H9 (cell line): ENCODE results near the gene OGG1. TPM values are rescaled to one million over a fixed set of nuclear protein-coding genes. Genes with fewer than 3 reads are reported as not detected.

ENCODE experiments used
- DNase-seq: peaks from one replicate; pipeline ENCODE4 v3.0.0-alpha.2; 2017
- H2AFZ ChIP-seq: one replicate; pipeline ENCODE4 v1.6.1; 2013; ENCODE audit warnings: mild to moderate bottlenecking, low read length, control low read depth, moderate library complexity
- H2AK5ac ChIP-seq: 2 replicates; pipeline ENCODE4 v1.6.1; 2013; ENCODE audit warnings: low read length, control low read depth, mixed read lengths; ENCODE audit not compliant: insufficient read length
- H2BK120ac ChIP-seq: one replicate; pipeline ENCODE4 v1.6.1; 2013; ENCODE audit warnings: low read depth, mild to moderate bottlenecking, low read length, control low read depth, inconsistent platforms; ENCODE audit not compliant: poor library complexity, severe bottlenecking
- H2BK12ac ChIP-seq: 2 replicates; pipeline ENCODE4 v1.6.1; 2013; ENCODE audit warnings: low read length, control low read depth, mixed read lengths, low read depth; ENCODE audit not compliant: insufficient read length
- H2BK15ac ChIP-seq: 2 replicates; pipeline ENCODE4 v1.6.1; 2013; ENCODE audit warnings: low read depth, low read length, control low read depth
- H2BK20ac ChIP-seq: one replicate; pipeline ENCODE4 v1.6.1; 2013; ENCODE audit warnings: low read depth, mild to moderate bottlenecking, low read length, control low read depth, inconsistent platforms; ENCODE audit not compliant: poor library complexity, severe bottlenecking
- H2BK5ac ChIP-seq: 2 replicates; pipeline ENCODE4 v1.6.1; 2013; ENCODE audit warnings: low read length, control low read depth, mixed read lengths; ENCODE audit not compliant: insufficient read length
- H3K14ac ChIP-seq: 2 replicates; pipeline ENCODE4 v1.6.1; 2013; ENCODE audit warnings: low read length, control low read depth; ENCODE audit not compliant: insufficient read depth
- H3K18ac ChIP-seq: 2 replicates; pipeline ENCODE4 v1.6.1; 2013; ENCODE audit warnings: low read depth, mild to moderate bottlenecking, mixed read lengths, low read length, control low read depth; ENCODE audit not compliant: insufficient read length
- H3K23ac ChIP-seq: 2 replicates; pipeline ENCODE4 v1.6.1; 2013; ENCODE audit warnings: low read length, control low read depth, mixed read lengths, low read depth; ENCODE audit not compliant: insufficient read length
- H3K23me2 ChIP-seq: 2 replicates; pipeline ENCODE4 v1.6.1; 2013; ENCODE audit warnings: low read depth, mild to moderate bottlenecking, mixed read lengths, low read length, control low read depth; ENCODE audit not compliant: insufficient read length, poor library complexity, severe bottlenecking
- H3K27ac ChIP-seq: 2 replicates; pipeline ENCODE4 v1.5.1; 2013; ENCODE audit warnings: low read length, control low read depth, mixed read lengths, low read depth; ENCODE audit not compliant: insufficient read length
- H3K27me3 ChIP-seq: 2 replicates; pipeline ENCODE4 v1.6.1; 2013; ENCODE audit warnings: low read length, control low read depth, inconsistent platforms; ENCODE audit not compliant: insufficient read depth
- H3K4ac ChIP-seq: 2 replicates; pipeline ENCODE4 v1.6.1; 2013; ENCODE audit warnings: low read depth, mild to moderate bottlenecking, control low read depth, inconsistent platforms, low read length, moderate library complexity
- H3K4me1 ChIP-seq: 2 replicates; pipeline ENCODE4 v1.6.1; 2013; ENCODE audit warnings: low read length, control low read depth, inconsistent platforms; ENCODE audit not compliant: insufficient read depth
- H3K4me2 ChIP-seq: 2 replicates; pipeline ENCODE4 v1.6.1; 2013; ENCODE audit warnings: low read length, control low read depth, mixed read lengths; ENCODE audit not compliant: insufficient read length, insufficient read depth
- H3K56ac ChIP-seq: 2 replicates; pipeline ENCODE4 v1.6.1; 2013; ENCODE audit warnings: low read depth, mild to moderate bottlenecking, mixed read lengths, low read length, control low read depth; ENCODE audit not compliant: insufficient read length
- H3K79me1 ChIP-seq: 2 replicates; pipeline ENCODE4 v1.6.1; 2013; ENCODE audit warnings: low read depth, mild to moderate bottlenecking, moderate library complexity, low read length, control low read depth, inconsistent platforms; ENCODE audit not compliant: insufficient read depth, poor library complexity, severe bottlenecking
- H3K79me2 ChIP-seq: 2 replicates; pipeline ENCODE4 v1.6.1; 2013; ENCODE audit warnings: low read length, control low read depth, inconsistent platforms; ENCODE audit not compliant: insufficient read depth
- H3K9ac ChIP-seq: 2 replicates; pipeline ENCODE4 v1.6.1; 2013; ENCODE audit warnings: low read length, control low read depth, mixed read lengths; ENCODE audit not compliant: insufficient read length; ENCODE audit errors: extremely low read depth
- H3K9me3 ChIP-seq: one replicate; pipeline ENCODE4 v1.6.1; 2013; ENCODE audit warnings: low read depth, low read length, inconsistent platforms; ENCODE audit not compliant: control insufficient read depth
- H3T11ph ChIP-seq: one replicate; pipeline ENCODE4 v1.6.1; 2013; ENCODE audit warnings: mild to moderate bottlenecking, low read length, control low read depth, inconsistent platforms
- H4K20me1 ChIP-seq: one replicate; pipeline ENCODE4 v1.6.1; 2013; ENCODE audit not compliant: control insufficient read depth, insufficient read length, insufficient read depth
- H4K5ac ChIP-seq: 2 replicates; pipeline ENCODE4 v1.6.1; 2013; ENCODE audit warnings: low read depth, mild to moderate bottlenecking, mixed read lengths, low read length, control low read depth; ENCODE audit not compliant: insufficient read length
- H4K8ac ChIP-seq: replicated peaks from 2 replicates; pipeline ENCODE4 v1.6.1; 2013; ENCODE audit warnings: low read length, control low read depth, mixed read lengths, low read depth; ENCODE audit not compliant: insufficient read length
- H4K91ac ChIP-seq: 2 replicates; pipeline ENCODE4 v1.6.1; 2013; ENCODE audit warnings: low read depth, mild to moderate bottlenecking, moderate library complexity, mixed read lengths, low read length, control low read depth; ENCODE audit not compliant: insufficient read length
- H3K27ac Mint-ChIP-seq, 3 experiments: 2 replicates in 2 of 3; 3 replicates in 1 of 3; pipeline ENCODE4 v1.8.0; 2020 to 2021; ENCODE audit warnings: mixed read lengths in 3 of 3, mild to moderate bottlenecking in 1 of 3, moderate library complexity in 1 of 3
- H3K27me3 Mint-ChIP-seq: 2 replicates; pipeline ENCODE4 v1.8.0; 2021; ENCODE audit warnings: low read depth, mild to moderate bottlenecking, moderate library complexity, mixed read lengths
- H3K36me3 Mint-ChIP-seq, 3 experiments: 2 replicates in 2 of 3; 3 replicates in 1 of 3; pipeline ENCODE4 v1.8.0; 2020 to 2021; ENCODE audit warnings: low read depth in 3 of 3, mixed read lengths in 3 of 3; ENCODE audit not compliant: insufficient read depth in 1 of 3
- H3K4me1 Mint-ChIP-seq, 2 experiments: 2 replicates each; pipeline ENCODE4 v1.8.0; 2020; ENCODE audit warnings: mixed read lengths in 2 of 2
- H3K4me3 Mint-ChIP-seq, 2 experiments: 2 replicates in 1 of 2; 3 replicates in 1 of 2; pipeline ENCODE4 v1.8.0; 2020 to 2021; ENCODE audit warnings: mild to moderate bottlenecking in 2 of 2, mixed read lengths in 2 of 2, moderate library complexity in 1 of 2
- H3K9me3 Mint-ChIP-seq, 2 experiments: 2 replicates in 1 of 2; 3 replicates in 1 of 2; pipeline ENCODE4 v1.8.0; 2020; ENCODE audit warnings: mild to moderate bottlenecking in 2 of 2, mixed read lengths in 2 of 2, moderate library complexity in 1 of 2
- WGBS: extraction: QIAGEN DNeasy Blood & Tissue Kit; methylation state at CpG from one replicate; pipeline ENCODE4 v1.1.7; 2013; ENCODE audit warnings: missing lambda C conversion rate, low lambda C conversion rate, mixed read lengths; ENCODE audit not compliant: insufficient read length; ENCODE audit errors: extremely low coverage; 5-methylcytosine and 5-hydroxymethylcytosine counted together
- total RNA-seq: library from RNA; stranded (reverse); gene quantifications from 2 replicates; pipeline ENCODE4 v1.2.1, GENCODE V29; 2021
- TF ChIP-seq, protein P1 (sequence below): fragments of 200-600 bp; sonication (generic); conservative IDR thresholded peaks from 3 replicates; pipeline ENCODE4 v1.8.0; 2021; ENCODE audit warnings: antibody characterized with exemption, mild to moderate bottlenecking

Gene OGG1
- total RNA-seq, 1 experiment from 2014 or later, result 43.4 TPM

DNA sequence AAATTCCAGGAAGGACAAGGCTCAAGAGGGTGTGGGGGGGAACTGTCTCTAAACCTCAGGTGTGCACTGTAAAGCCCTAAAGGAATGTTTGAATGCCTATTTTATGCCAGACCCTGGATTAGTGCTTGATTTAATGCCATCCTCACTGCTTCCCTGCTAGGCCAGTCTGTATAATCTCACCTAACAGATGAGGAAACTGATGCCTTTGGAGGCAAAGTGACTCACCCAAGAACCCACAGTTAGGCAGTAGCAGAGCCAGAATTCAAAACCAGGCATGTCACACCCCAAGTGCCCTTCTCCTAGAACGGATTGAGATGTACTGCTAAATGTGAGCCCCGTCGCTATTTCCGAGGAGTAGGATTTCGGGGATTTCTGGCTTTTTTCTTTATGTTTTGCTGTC lies 12.2 kb downstream of the OGG1 start:
- Histone ChIP-seq H2BK15ac (no peak overlapping the region), H4K91ac (no peak overlapping the region), H3K9ac (no peak overlapping the region), H2BK5ac (no peak overlapping the region), H4K20me1 (no peaks in the 10 kb centered on the region), H3T11ph (no peak overlapping the region), H2BK20ac (no peak overlapping the region), H4K8ac (no peak overlapping the region), H3K23me2 (no peaks in the 10 kb centered on the region), H3K9me3 (no peaks in the 10 kb centered on the region), H3K79me2 (no peaks in the 10 kb centered on the region), H3K18ac (no peak overlapping the region), H3K79me1 (no peaks in the 10 kb centered on the region), H3K23ac (no peak overlapping the region), H3K27me3 (no peaks in the 10 kb centered on the region), H3K4me2 (no peak overlapping the region), H3K4ac (no peak overlapping the region), H3K27ac (no peak overlapping the region), H3K14ac (no peak overlapping the region), H2BK120ac (no peak overlapping the region), H2AFZ (no peak overlapping the region), H2AK5ac (no peak overlapping the region), H4K5ac (no peak overlapping the region), H2BK12ac (no peak overlapping the region), H3K4me1 (no peaks in the 10 kb centered on the region), H3K56ac (no peak overlapping the region)
- WGBS, result no CpG with 5 or more reads among the region's 5 CpGs
- H3K27me3 Mint-ChIP-seq, result peaks cover 10% of the 10 kb centered on the region
- TF ChIP-seq, protein P1, sequence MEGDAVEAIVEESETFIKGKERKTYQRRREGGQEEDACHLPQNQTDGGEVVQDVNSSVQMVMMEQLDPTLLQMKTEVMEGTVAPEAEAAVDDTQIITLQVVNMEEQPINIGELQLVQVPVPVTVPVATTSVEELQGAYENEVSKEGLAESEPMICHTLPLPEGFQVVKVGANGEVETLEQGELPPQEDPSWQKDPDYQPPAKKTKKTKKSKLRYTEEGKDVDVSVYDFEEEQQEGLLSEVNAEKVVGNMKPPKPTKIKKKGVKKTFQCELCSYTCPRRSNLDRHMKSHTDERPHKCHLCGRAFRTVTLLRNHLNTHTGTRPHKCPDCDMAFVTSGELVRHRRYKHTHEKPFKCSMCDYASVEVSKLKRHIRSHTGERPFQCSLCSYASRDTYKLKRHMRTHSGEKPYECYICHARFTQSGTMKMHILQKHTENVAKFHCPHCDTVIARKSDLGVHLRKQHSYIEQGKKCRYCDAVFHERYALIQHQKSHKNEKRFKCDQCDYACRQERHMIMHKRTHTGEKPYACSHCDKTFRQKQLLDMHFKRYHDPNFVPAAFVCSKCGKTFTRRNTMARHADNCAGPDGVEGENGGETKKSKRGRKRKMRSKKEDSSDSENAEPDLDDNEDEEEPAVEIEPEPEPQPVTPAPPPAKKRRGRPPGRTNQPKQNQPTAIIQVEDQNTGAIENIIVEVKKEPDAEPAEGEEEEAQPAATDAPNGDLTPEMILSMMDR, result no peak
- DNase-seq, result no peak
- H3K4me3 Mint-ChIP-seq, result no peak overlapping the region
- H3K36me3 Mint-ChIP-seq, result peaks cover 24 to 51% (median 34%) of the 10 kb centered on the region in 3 experiments
- no peaks in the 10 kb centered on the region for H3K9me3 Mint-ChIP-seq
- H3K27ac Mint-ChIP-seq, result no peak overlapping the region; a peak in 1 of 7 replicates
- H3K4me1 Mint-ChIP-seq, result peaks cover 9 to 10% of the 10 kb centered on the region in 2 experiments
